Immature natural killer cell (primary cell): Measurements from ENCODE around the gene PTBP1. TPM values are rescaled to one million over a fixed set of nuclear protein-coding genes. Genes with fewer than 3 reads are reported as not detected.

Source experiments
- DNase-seq, 3 donors: peaks; one replicate each; pipeline ENCODE4 v3.0.0; 2022; ENCODE audit warnings: mixed read lengths in 1 of 3
- H3K27ac Mint-ChIP-seq, 6 donors: one replicate each; pipeline ENCODE4 v1.8.0; 2020; ENCODE audit warnings: mixed read lengths in 6 of 6, mild to moderate bottlenecking in 5 of 6, inconsistent platforms in 4 of 6, moderate library complexity in 3 of 6
- H3K27me3 Mint-ChIP-seq, 3 donors: one replicate each; pipeline ENCODE4 v1.8.0; 2020 to 2021; ENCODE audit warnings: low read depth in 3 of 3, mild to moderate bottlenecking in 3 of 3, mixed read lengths in 3 of 3, moderate library complexity in 3 of 3, inconsistent platforms in 1 of 3
- H3K36me3 Mint-ChIP-seq, 3 donors: one replicate each; pipeline ENCODE4 v1.8.0; 2020; ENCODE audit warnings: mixed read lengths in 3 of 3, inconsistent platforms in 2 of 3, mild to moderate bottlenecking in 2 of 3
- H3K4me1 Mint-ChIP-seq, 2 donors: one replicate each; pipeline ENCODE4 v1.8.0; 2020; ENCODE audit warnings: inconsistent platforms in 2 of 2, mild to moderate bottlenecking in 2 of 2, mixed read lengths in 2 of 2, moderate library complexity in 1 of 2
- H3K4me3 Mint-ChIP-seq, 5 donors: one replicate each; pipeline ENCODE4 v1.8.0; 2020; ENCODE audit warnings: mild to moderate bottlenecking in 5 of 5, mixed read lengths in 5 of 5, inconsistent platforms in 3 of 5, moderate library complexity in 3 of 5
- H3K9me3 Mint-ChIP-seq, 6 donors: one replicate each; pipeline ENCODE4 v1.8.0; 2020; ENCODE audit warnings: mild to moderate bottlenecking in 6 of 6, mixed read lengths in 6 of 6, inconsistent platforms in 4 of 6, moderate library complexity in 3 of 6
- polyA plus RNA-seq, 3 donors: library from polyadenylated mRNA; unstranded; fragments of 300-500 nt; fragmentation: Illumina TruSeq; gene quantifications; one replicate each; pipeline ENCODE4 v1.2.3, GENCODE V29; 2021

PTBP1 gene
- polyA plus RNA-seq, 3 donors from 2014 or later: 70.0 to 185 (median 87.8) TPM

DNA sequence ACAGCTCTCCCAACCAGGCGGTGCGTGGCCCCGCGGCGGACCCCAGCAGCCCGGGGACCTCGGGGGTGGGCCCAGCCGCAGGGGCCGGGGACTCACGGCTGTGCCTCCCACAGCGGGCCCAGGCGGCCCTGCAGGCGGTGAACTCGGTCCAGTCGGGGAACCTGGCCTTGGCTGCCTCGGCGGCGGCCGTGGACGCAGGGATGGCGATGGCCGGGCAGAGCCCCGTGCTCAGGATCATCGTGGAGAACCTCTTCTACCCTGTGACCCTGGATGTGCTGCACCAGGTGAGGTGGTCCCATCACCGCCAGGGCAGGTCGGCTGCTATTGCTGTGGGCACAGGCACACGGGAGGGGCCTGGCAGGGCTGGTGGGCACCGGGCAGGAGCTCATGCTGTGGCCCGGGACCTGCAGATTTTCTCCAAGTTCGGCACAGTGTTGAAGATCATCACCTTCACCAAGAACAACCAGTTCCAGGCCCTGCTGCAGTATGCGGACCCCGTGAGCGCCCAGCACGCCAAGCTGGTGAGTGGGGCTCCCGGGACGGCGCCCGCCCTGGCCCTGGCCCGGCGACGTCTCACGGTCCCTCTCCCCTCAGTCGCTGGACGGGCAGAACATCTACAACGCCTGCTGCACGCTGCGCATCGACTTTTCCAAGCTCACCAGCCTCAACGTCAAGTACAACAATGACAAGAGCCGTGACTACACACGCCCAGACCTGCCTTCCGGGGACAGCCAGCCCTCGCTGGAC lies 7.3 kb downstream of the PTBP1 start:
- H3K4me1 Mint-ChIP-seq: peaks cover 41 to 49% of the 10 kb centered on the region in 2 donors
- no peak overlapping the region for H3K27ac Mint-ChIP-seq
- H3K4me3 Mint-ChIP-seq: no peak overlapping the region
- no peak for DNase-seq
- H3K36me3 Mint-ChIP-seq: peaks cover 9 to 18% (median 9%) of the 10 kb centered on the region in 3 donors
- H3K27me3 Mint-ChIP-seq: peaks cover 23 to 35% (median 30%) of the 10 kb centered on the region in 3 donors
- no peaks in the 10 kb centered on the region for H3K9me3 Mint-ChIP-seq

DNA sequence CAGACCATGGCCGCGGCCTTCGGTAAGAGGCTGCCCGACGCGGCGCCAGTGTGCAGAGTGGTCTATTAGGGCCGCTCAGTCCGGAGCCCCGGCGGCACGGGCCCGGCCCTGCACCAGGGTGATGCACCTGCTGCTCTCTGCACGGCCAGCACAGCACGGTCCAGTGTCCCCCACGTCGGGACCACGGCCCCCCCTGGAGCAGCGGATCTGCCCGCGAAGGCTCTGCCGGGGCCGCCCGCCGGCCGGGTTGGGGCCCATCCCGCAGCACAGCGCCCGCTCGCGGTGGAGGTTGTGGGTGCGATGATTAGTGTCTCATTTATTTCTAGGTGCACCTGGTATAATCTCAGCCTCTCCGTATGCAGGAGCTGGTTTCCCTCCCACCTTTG lies 7.9 kb downstream of the PTBP1 start:
- no peak overlapping the region for H3K27ac Mint-ChIP-seq
- no peaks in the 10 kb centered on the region for H3K9me3 Mint-ChIP-seq
- H3K4me3 Mint-ChIP-seq: no peak overlapping the region
- H3K27me3 Mint-ChIP-seq: peaks cover 20 to 38% (median 30%) of the 10 kb centered on the region in 3 donors
- H3K4me1 Mint-ChIP-seq: peaks cover 36 to 44% of the 10 kb centered on the region in 2 donors
- peaks cover 9 to 23% (median 9%) of the 10 kb centered on the region in 3 donors for H3K36me3 Mint-ChIP-seq
- DNase-seq: no peak

DNA sequence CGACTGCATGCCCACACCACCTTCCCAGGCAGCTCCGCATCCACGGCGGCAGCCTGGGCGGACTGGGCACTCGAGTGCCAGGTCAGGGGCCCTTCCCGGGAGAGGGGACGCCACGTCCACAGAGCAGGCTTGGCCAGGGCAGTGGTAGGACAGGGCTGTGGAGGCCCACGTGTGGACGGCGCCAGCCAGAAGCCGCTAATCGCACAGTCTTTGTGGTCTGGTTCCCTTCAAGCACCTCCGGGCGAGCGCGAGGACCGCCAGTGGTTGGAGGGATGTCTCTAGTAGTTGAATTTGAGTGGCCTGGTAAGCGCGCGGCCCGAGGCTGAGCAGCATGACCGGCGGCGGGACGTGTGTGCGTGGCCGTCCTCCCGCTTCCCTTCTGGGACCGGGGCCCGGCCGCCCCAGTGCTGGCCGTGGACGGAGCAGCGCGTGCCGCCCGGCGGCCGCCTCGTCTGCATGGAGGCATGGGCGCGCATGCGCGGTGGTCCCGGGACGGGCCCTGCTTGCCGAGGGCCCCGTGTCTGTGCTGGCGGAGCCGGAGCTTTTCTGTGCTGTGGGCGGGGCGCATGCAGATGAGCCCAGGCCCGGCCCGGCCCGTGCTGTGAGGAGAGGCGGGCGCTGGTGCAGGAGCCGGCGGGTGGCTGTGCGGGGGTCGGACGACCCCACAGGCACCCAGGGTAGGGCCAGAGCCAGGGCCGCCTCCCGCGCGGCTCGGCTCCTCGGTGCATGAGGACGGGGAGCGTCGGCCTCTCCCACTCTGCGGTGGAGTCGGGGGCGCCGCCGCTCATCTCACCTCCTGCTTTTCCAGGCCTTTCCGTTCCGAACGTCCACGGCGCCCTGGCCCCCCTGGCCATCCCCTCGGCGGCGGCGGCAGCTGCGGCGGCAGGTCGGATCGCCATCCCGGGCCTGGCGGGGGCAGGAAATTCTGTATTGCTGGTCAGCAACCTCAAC lies 8.6 kb downstream of the PTBP1 start:
- no peak for DNase-seq
- peaks cover 22 to 33% (median 32%) of the 10 kb centered on the region in 3 donors for H3K27me3 Mint-ChIP-seq
- no peak overlapping the region for H3K4me3 Mint-ChIP-seq
- no peaks in the 10 kb centered on the region for H3K9me3 Mint-ChIP-seq
- peaks cover 30 to 37% of the 10 kb centered on the region in 2 donors for H3K4me1 Mint-ChIP-seq
- H3K36me3 Mint-ChIP-seq: peaks cover 9 to 19% (median 9%) of the 10 kb centered on the region in 3 donors
- no peak overlapping the region for H3K27ac Mint-ChIP-seq

DNA sequence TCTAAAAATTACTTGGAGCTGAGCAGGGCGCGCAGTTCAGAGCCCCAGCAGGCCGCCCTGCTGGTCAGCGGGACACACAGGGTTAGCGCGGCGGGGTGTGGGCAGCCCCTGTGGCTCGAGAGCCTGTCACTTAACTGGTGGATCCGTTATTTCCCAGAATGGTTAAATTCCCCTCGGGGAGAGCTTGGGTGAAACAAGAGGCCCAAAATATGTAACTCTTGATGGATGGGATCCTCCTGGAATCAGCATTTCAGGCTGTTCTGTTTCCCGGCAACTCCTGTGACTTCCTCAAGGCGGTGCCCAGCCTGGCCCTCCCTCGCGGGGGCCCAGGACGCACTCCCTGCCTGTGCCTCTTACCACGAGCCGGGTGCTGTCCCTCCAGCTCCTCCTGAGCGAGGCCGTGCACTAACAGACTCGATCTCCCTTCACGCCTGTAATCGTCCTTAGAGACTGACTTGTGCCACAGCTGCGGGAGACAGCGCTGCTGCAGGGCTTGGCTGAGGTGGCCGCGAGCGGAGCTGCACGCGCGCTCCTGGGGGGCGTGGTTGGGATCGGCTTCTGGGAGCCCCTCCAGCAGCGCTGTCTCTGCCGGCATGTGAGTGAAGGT lies 9.7 kb downstream of the PTBP1 start:
- no peak for DNase-seq
- H3K4me1 Mint-ChIP-seq: peaks cover 22 to 27% of the 10 kb centered on the region in 2 donors
- H3K27me3 Mint-ChIP-seq: peaks cover 28 to 37% (median 37%) of the 10 kb centered on the region in 3 donors
- peak overlapping the region in 3 of 6 donors; percentile 15 to 40 (median 26) for H3K27ac Mint-ChIP-seq
- peaks cover 13 to 23% (median 14%) of the 10 kb centered on the region in 3 donors for H3K36me3 Mint-ChIP-seq
- no peak overlapping the region for H3K4me3 Mint-ChIP-seq
- H3K9me3 Mint-ChIP-seq: no peaks in the 10 kb centered on the region

DNA sequence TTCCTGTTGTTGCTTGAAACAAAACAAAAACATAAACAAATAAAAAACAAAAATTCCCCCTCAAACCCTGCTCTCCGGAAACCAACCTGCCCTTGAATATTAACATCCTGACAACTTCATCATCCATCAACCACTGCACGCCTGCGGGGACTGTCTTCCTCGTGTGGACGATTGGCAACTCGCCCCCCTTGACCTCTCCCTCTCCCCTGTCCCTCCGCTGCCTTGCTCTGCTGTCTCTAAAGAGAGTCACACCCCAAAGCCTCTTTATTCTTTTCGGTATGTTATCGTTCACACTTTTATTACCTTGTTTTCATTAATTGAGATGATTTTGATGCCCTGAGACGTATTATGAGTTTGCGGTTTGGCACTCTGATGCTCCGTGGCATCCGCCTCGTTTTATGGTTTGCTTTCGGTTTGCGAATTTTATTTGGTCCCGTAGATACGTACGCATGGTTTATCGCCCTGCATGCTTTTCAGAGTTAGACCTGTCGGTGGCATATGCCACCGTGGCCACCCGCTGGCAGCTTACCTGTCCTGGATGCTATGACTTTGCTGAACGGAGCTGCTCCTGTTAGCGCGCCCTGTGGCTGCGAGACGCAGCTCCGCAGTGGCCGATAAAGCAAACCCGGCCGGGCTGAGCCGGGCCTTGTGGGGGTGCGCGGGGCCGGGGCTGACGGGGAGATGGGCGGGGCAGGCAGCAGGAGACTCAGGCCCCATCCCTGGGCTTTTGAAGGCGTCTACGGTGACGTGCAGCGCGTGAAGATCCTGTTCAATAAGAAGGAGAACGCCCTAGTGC lies 10.6 kb downstream of the PTBP1 start:
- H3K27ac Mint-ChIP-seq: peak overlapping the region in 5 of 6 donors; percentile 15 to 62 (median 31)
- peaks cover 13 to 18% of the 10 kb centered on the region in 2 donors for H3K4me1 Mint-ChIP-seq
- no peaks in the 10 kb centered on the region for H3K9me3 Mint-ChIP-seq
- H3K27me3 Mint-ChIP-seq: peaks cover 24 to 37% (median 33%) of the 10 kb centered on the region in 3 donors
- no peak for DNase-seq
- no peak overlapping the region for H3K4me3 Mint-ChIP-seq
- peaks cover 13 to 23% (median 14%) of the 10 kb centered on the region in 3 donors for H3K36me3 Mint-ChIP-seq

DNA sequence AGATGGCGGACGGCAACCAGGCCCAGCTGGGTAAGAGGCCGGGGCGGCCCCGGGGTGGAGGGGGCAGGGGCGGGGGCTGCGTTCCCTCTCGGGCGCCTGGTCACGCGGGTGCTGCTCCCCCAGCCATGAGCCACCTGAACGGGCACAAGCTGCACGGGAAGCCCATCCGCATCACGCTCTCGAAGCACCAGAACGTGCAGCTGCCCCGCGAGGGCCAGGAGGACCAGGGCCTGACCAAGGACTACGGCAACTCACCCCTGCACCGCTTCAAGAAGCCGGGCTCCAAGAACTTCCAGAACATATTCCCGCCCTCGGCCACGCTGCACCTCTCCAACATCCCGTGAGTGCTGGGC lies 11.1 kb downstream of the PTBP1 start:
- Mint-ChIP-seq H3K9me3 (no peaks in the 10 kb centered on the region), H3K4me1 (peaks cover 11 to 13% of the 10 kb centered on the region in 2 donors), H3K36me3 (peaks cover 13 to 23% (median 14%) of the 10 kb centered on the region in 3 donors), H3K4me3 (no peak overlapping the region), H3K27me3 (peaks cover 24 to 37% (median 31%) of the 10 kb centered on the region in 3 donors), H3K27ac (no peak overlapping the region)
- no peak for DNase-seq

DNA sequence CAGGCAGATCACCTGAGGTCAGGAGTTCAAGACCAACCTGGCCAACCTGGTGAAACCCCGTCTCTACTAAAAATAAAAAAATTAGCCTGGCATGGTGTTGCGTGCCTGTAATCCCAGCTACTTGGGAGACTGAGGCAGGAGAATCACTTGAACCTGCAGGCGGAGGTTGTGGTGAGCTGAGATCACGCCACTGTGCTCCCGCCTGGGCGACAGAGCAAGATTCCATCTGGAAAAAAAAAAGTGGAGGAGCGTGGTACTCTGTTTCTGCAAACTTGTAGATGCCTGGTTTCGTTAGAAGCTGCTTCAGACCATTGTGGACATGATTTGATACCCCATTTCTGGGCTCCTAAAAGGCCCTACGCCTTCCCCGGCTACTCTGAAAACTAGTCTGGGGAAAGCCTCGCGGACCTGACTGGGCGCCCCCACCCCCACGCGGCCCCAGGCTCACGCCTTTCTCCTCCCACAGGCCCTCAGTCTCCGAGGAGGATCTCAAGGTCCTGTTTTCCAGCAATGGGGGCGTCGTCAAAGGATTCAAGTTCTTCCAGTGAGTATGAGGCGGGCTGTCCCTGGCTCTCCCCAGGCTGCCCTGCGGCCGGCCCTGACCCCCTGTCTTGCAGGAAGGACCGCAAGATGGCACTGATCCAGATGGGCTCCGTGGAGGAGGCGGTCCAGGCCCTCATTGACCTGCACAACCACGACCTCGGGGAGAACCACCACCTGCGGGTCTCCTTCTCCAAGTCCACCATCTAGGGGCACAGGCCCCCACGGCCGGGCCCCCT lies 13.0 kb downstream of the PTBP1 start:
- DNase-seq: no peak
- Mint-ChIP-seq H3K9me3 (no peaks in the 10 kb centered on the region), H3K4me3 (no peak overlapping the region), H3K27ac (no peak overlapping the region), H3K36me3 (peaks cover 13 to 19% (median 14%) of the 10 kb centered on the region in 3 donors), H3K27me3 (peaks cover 25 to 38% (median 32%) of the 10 kb centered on the region in 3 donors), H3K4me1 (peaks cover 7 to 9% of the 10 kb centered on the region in 2 donors)

DNA sequence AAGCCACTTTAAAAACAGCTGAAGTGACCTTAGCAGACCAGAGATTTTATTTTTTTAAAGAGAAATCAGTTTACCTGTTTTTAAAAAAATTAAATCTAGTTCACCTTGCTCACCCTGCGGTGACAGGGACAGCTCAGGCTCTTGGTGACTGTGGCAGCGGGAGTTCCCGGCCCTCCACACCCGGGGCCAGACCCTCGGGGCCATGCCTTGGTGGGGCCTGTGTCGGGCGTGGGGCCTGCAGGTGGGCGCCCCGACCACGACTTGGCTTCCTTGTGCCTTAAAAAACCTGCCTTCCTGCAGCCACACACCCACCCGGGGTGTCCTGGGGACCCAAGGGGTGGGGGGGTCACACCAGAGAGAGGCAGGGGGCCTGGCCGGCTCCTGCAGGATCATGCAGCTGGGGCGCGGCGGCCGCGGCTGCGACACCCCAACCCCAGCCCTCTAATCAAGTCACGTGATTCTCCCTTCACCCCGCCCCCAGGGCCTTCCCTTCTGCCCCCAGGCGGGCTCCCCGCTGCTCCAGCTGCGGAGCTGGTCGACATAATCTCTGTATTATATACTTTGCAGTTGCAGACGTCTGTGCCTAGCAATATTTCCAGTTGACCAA lies 13.7 kb downstream of the PTBP1 start:
- no peak for DNase-seq
- Mint-ChIP-seq H3K4me3 (no peak overlapping the region), H3K36me3 (peaks cover 13 to 22% (median 17%) of the 10 kb centered on the region in 3 donors), H3K9me3 (no peaks in the 10 kb centered on the region), H3K27me3 (peaks cover 29 to 40% (median 30%) of the 10 kb centered on the region in 3 donors), H3K27ac (no peak overlapping the region), H3K4me1 (peaks cover 7 to 9% of the 10 kb centered on the region in 2 donors)

DNA sequence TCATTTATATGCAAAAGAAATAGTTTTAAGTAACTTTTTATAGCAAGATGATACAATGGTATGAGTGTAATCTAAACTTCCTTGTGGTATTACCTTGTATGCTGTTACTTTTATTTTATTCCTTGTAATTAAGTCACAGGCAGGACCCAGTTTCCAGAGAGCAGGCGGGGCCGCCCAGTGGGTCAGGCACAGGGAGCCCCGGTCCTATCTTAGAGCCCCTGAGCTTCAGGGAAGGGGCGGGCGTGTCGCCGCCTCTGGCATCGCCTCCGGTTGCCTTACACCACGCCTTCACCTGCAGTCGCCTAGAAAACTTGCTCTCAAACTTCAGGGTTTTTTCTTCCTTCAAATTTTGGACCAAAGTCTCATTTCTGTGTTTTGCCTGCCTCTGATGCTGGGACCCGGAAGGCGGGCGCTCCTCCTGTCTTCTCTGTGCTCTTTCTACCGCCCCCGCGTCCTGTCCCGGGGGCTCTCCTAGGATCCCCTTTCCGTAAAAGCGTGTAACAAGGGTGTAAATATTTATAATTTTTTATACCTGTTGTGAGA lies 14.3 kb downstream of the PTBP1 start:
- no peaks in the 10 kb centered on the region for H3K9me3 Mint-ChIP-seq
- H3K27ac Mint-ChIP-seq: peak overlapping the region in 1 of 6 donors; percentile 62
- H3K27me3 Mint-ChIP-seq: peaks cover 28 to 42% (median 29%) of the 10 kb centered on the region in 3 donors
- peaks cover 16 to 28% (median 22%) of the 10 kb centered on the region in 3 donors for H3K36me3 Mint-ChIP-seq
- no peak overlapping the region for H3K4me3 Mint-ChIP-seq
- DNase-seq: no peak
- peaks cover 7 to 9% of the 10 kb centered on the region in 2 donors for H3K4me1 Mint-ChIP-seq

DNA sequence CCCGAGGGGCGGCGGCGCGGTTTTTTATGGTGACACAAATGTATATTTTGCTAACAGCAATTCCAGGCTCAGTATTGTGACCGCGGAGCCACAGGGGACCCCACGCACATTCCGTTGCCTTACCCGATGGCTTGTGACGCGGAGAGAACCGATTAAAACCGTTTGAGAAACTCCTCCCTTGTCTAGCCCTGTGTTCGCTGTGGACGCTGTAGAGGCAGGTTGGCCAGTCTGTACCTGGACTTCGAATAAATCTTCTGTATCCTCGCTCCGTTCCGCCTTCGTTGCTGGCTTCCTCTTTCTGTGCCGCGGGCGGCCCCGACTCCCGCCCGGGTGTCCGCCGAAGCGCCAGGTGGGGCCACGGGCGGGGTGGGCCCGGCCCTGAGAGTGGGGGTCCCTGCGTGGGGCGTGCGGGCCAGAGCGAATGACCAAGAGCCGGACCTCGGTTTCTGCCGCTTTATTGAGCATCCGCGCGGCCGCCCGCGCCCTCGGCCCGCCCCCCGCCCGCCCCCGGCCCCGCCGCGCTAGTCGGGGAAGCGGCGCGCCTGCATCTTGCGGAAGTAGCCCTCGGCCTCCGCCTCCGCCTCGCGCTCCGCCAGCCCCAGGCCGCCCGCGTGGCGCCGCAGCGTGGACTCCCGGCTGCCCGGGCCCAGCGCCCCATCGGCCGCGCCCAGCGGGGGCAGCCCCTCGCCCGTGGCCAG lies 14.9 kb downstream of the PTBP1 start:
- Mint-ChIP-seq H3K27me3 (peaks cover 24 to 36% (median 27%) of the 10 kb centered on the region in 3 donors), H3K4me3 (no peak overlapping the region), H3K4me1 (peaks cover 6 to 8% of the 10 kb centered on the region in 2 donors), H3K9me3 (peaks cover 0 to under 1% (median 0%) of the 10 kb centered on the region in 6 donors), H3K36me3 (peaks cover 16 to 28% (median 24%) of the 10 kb centered on the region in 3 donors), H3K27ac (no peak overlapping the region)
- no peak for DNase-seq

DNA sequence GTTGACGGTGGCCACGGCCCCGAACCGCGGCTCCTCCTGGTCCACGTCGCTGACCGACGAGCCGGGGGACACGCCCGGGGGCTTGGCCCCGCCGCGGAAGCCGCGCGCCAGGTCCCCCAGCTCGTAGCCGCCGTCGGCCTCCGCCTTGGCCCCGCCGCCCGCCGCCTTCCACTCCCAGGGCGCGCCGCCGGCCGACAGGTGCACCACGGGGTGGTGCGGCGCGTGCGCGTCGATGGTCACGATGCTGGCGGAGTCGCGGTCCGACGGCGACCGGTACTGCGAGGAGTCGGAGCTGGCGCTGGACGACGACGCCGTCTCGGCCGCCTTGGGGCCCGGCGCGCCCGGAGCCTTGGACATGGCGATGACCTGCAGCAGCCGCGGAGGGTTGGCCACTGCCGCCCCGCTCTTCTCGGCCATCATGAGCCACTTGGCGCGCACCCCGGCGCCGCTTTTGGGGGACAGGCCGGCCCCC lies 15.5 kb downstream of the PTBP1 start:
- Mint-ChIP-seq H3K4me1 (peaks cover under 1 to 2% of the 10 kb centered on the region in 2 donors), H3K27ac (no peak overlapping the region), H3K27me3 (peaks cover 18 to 34% (median 24%) of the 10 kb centered on the region in 3 donors), H3K36me3 (peaks cover 10 to 22% (median 19%) of the 10 kb centered on the region in 3 donors), H3K4me3 (no peak overlapping the region), H3K9me3 (peaks cover 0 to 2% (median 0%) of the 10 kb centered on the region in 6 donors)
- DNase-seq: no peak
